Endodermal cell (in vitro differentiated cells): ENCODE results near the gene KBTBD4. TPM values are rescaled to one million over a fixed set of nuclear protein-coding genes. Genes with fewer than 3 reads are reported as not detected.
A peak's percentile ranks its signal among the peaks of the same experiment; 100 is the strongest.
"Not testable (repeated sequence)": the region's sequence is repeated elsewhere in the genome, so short reads cannot be mapped to it uniquely, and the experiment has no call there.

Source experiments
- DNase-seq: peaks from one replicate; pipeline ENCODE4 v3.0.0-alpha.2; 2017
- H3K27ac ChIP-seq: 2 replicates; pipeline ENCODE4 v1.5.1; 2013; ENCODE audit warnings: mild to moderate bottlenecking, low read depth, low read length, moderate library complexity
- H3K27me3 ChIP-seq: 2 replicates; pipeline ENCODE4 v1.6.1; 2013; ENCODE audit warnings: mild to moderate bottlenecking, low read length, moderate library complexity; ENCODE audit not compliant: insufficient read depth, control insufficient read depth, poor library complexity, severe bottlenecking
- H3K36me3 ChIP-seq: 2 replicates; pipeline ENCODE4 v1.7.0; 2013; ENCODE audit warnings: mild to moderate bottlenecking, low read length, moderate library complexity; ENCODE audit not compliant: control insufficient read depth, insufficient read depth
- H3K4me1 ChIP-seq: one replicate; pipeline ENCODE4 v1.7.0; 2013; ENCODE audit warnings: low read length; ENCODE audit not compliant: control insufficient read depth, insufficient read depth
- H3K4me3 ChIP-seq: 2 replicates; pipeline ENCODE4 v1.5.1; 2013; ENCODE audit warnings: mild to moderate bottlenecking, low read length, moderate library complexity
- H3K9ac ChIP-seq: 2 replicates; pipeline ENCODE4 v1.6.1; 2013; ENCODE audit warnings: mild to moderate bottlenecking, low read length, moderate library complexity; ENCODE audit not compliant: poor library complexity, severe bottlenecking; ENCODE audit errors: extremely low read depth
- H3K9me3 ChIP-seq: 2 replicates; pipeline ENCODE4 v1.6.1; 2013; ENCODE audit warnings: mild to moderate bottlenecking, low read length, moderate library complexity; ENCODE audit not compliant: control insufficient read depth
- H3K27ac Mint-ChIP-seq: 2 replicates; pipeline ENCODE4 v1.8.0; 2020; ENCODE audit warnings: mixed read lengths
- H3K27me3 Mint-ChIP-seq: 2 replicates; pipeline ENCODE4 v1.8.0; 2021; ENCODE audit warnings: mild to moderate bottlenecking, mixed read lengths; ENCODE audit not compliant: insufficient read depth
- H3K36me3 Mint-ChIP-seq: 2 replicates; pipeline ENCODE4 v1.8.0; 2020; ENCODE audit warnings: low read depth, mixed read lengths
- H3K4me1 Mint-ChIP-seq: 2 replicates; pipeline ENCODE4 v1.8.0; 2020; ENCODE audit warnings: mixed read lengths
- H3K4me3 Mint-ChIP-seq: 2 replicates; pipeline ENCODE4 v1.8.0; 2020; ENCODE audit warnings: mild to moderate bottlenecking, moderate library complexity, mixed read lengths
- H3K9me3 Mint-ChIP-seq: 2 replicates; pipeline ENCODE4 v1.8.0; 2020; ENCODE audit warnings: mild to moderate bottlenecking, mixed read lengths
- CTCF ChIP-seq: fragments of 200-600 bp; sonication (generic); conservative IDR thresholded peaks from 2 replicates; pipeline ENCODE4 v1.5.0; 2021; ENCODE audit warnings: antibody characterized with exemption, mild to moderate bottlenecking
- WGBS, 2 experiments: methylation state at CpG; one replicate each; pipeline versions ENCODE4 v1.1.5 to v1.1.7; 2013; ENCODE audit warnings: missing lambda C conversion rate in 2 of 2, mixed read lengths in 1 of 2; ENCODE audit not compliant: insufficient coverage in 1 of 2, insufficient read length in 1 of 2; 5-methylcytosine and 5-hydroxymethylcytosine counted together
- total RNA-seq, 2 donors: library from RNA; stranded (reverse); fragmentation: NEBNext Ultra II Directional in 1 of 2; extraction: Animal tissue kit (Norgen Biotek cat#: 25700) in 1 of 2; gene quantifications; 2 replicates in 1 of 2; 3 replicates in 1 of 2; pipeline ENCODE4 v1.2.1, GENCODE V29; 2021

Gene KBTBD4
- total RNA-seq, 2 donors from 2014 or later: 13.7 to 14.8 TPM

- no peak overlapping the region for H3K4me3 Mint-ChIP-seq
- WGBS, 2 experiments: 88 to 92% methylated on average over 4 to 6 of the region's 6 CpGs
- H3K27ac ChIP-seq: no peak overlapping the region
- no peaks in the 10 kb centered on the region for H3K27me3 Mint-ChIP-seq
- H3K4me1 ChIP-seq: peaks cover 17% of the 10 kb centered on the region
- no peak for TF ChIP-seq CTCF
- DNase-seq: no peak
- no peaks in the 10 kb centered on the region for H3K27me3 ChIP-seq
- H3K9me3 ChIP-seq: no peaks in the 10 kb centered on the region
- H3K4me1 Mint-ChIP-seq: peaks cover 39% of the 10 kb centered on the region
- H3K36me3 ChIP-seq: peaks cover 35% of the 10 kb centered on the region
- H3K9me3 Mint-ChIP-seq: no peaks in the 10 kb centered on the region
- no peak overlapping the region for H3K9ac ChIP-seq
- no peak overlapping the region for H3K4me3 ChIP-seq
- H3K36me3 Mint-ChIP-seq: peaks cover 11% of the 10 kb centered on the region
- H3K27ac Mint-ChIP-seq: peak overlapping the region; percentile 70
These were observed 51.6 kb downstream of the KBTBD4 start for GRCh38 chr11:47527186-47527585.

GRCh38 chr11:47526032-47526431 lies 52.7 kb downstream of the KBTBD4 start:
- not testable (repeated sequence) for H3K27me3 ChIP-seq, H3K4me3 Mint-ChIP-seq, H3K9me3 ChIP-seq, H3K4me3 ChIP-seq, H3K9me3 Mint-ChIP-seq, DNase-seq, H3K36me3 Mint-ChIP-seq, H3K9ac ChIP-seq, H3K27me3 Mint-ChIP-seq, H3K27ac ChIP-seq
- Histone ChIP-seq H3K4me1 (peaks cover 17% of the 10 kb centered on the region), H3K36me3 (peaks cover 32% of the 10 kb centered on the region)
- WGBS, 2 experiments: 90 to 95% methylated on average over 8 to 9 of the region's 9 CpGs
- Mint-ChIP-seq H3K4me1 (peaks cover 39% of the 10 kb centered on the region), H3K27ac (peak overlapping the region; percentile 91)

GRCh38 chr11:47524291-47524874 lies 54.4 kb downstream of the KBTBD4 start:
- peak overlapping the region; percentile 5 for H3K27ac ChIP-seq
- no peak overlapping the region for H3K9ac ChIP-seq
- peak overlapping the region; percentile 71 for H3K27ac Mint-ChIP-seq
- H3K27me3 Mint-ChIP-seq: no peaks in the 10 kb centered on the region
- H3K27me3 ChIP-seq: no peaks in the 10 kb centered on the region
- 61 to 71% methylated on average over 8 to 9 of the region's 9 CpGs for WGBS, 2 experiments
- H3K4me3 Mint-ChIP-seq: no peak overlapping the region
- H3K36me3 Mint-ChIP-seq: peaks cover 14% of the 10 kb centered on the region
- peaks cover 17% of the 10 kb centered on the region for H3K4me1 ChIP-seq
- H3K36me3 ChIP-seq: peaks cover 20% of the 10 kb centered on the region
- no peak overlapping the region for H3K4me3 ChIP-seq
- H3K9me3 Mint-ChIP-seq: no peaks in the 10 kb centered on the region
- peaks cover 45% of the 10 kb centered on the region for H3K4me1 Mint-ChIP-seq
- TF ChIP-seq CTCF: no peak
- no peaks in the 10 kb centered on the region for H3K9me3 ChIP-seq
- no peak for DNase-seq
